Liver (tissue), 9 donors: Measurements from ENCODE around the gene CORO2B. TPM values are rescaled to one million over a fixed set of nuclear protein-coding genes. Genes with fewer than 3 reads are reported as not detected.

Experiments
- DNase-seq: peaks from one replicate; pipeline ENCODE4 v3.0.0-alpha.2; 2017; ENCODE audit warnings: low spot score
- H3K27ac ChIP-seq, 2 donors: one replicate each; pipeline ENCODE4 v1.7.0; 2013; ENCODE audit warnings: inconsistent platforms in 2 of 2, low read length in 2 of 2, control low read depth in 1 of 2, low read depth in 1 of 2, mild to moderate bottlenecking in 1 of 2
- H3K27me3 ChIP-seq, 4 donors: one replicate each; pipeline versions ENCODE4 v1.6.1 to v1.7.0; 2013; ENCODE audit warnings: low read length in 3 of 4, inconsistent platforms in 1 of 4, mild to moderate bottlenecking in 1 of 4, moderate library complexity in 1 of 4; ENCODE audit not compliant: control insufficient read depth in 4 of 4, insufficient read depth in 4 of 4
- H3K36me3 ChIP-seq, 4 donors: one replicate each; pipeline versions ENCODE4 v1.6.1 to v1.7.0; 2013; ENCODE audit warnings: low read length in 3 of 4, mild to moderate bottlenecking in 3 of 4, low read depth in 1 of 4, moderate library complexity in 1 of 4; ENCODE audit not compliant: control insufficient read depth in 4 of 4, insufficient read depth in 3 of 4
- H3K4me1 ChIP-seq, 4 donors: one replicate each; pipeline versions ENCODE4 v1.6.1 to v1.7.0; 2013; ENCODE audit warnings: low read length in 3 of 4, mild to moderate bottlenecking in 3 of 4, moderate library complexity in 1 of 4; ENCODE audit not compliant: control insufficient read depth in 4 of 4, insufficient read depth in 4 of 4
- H3K4me3 ChIP-seq, 3 donors: one replicate each; pipeline versions ENCODE4 v1.6.1 to v1.7.0; 2013; ENCODE audit warnings: low read length in 3 of 3, control low read depth in 1 of 3, low read depth in 1 of 3, mild to moderate bottlenecking in 1 of 3
- H3K9ac ChIP-seq, 2 donors: one replicate each; pipeline ENCODE4 v1.7.0; 2013; ENCODE audit warnings: low read length in 2 of 2, mild to moderate bottlenecking in 2 of 2, moderate library complexity in 2 of 2, control low read depth in 1 of 2, low read depth in 1 of 2
- H3K9me3 ChIP-seq, 4 donors: one replicate each; pipeline versions ENCODE4 v1.6.1 to v1.7.0; 2013; ENCODE audit warnings: low read length in 3 of 4; ENCODE audit not compliant: control insufficient read depth in 4 of 4
- CTCF ChIP-seq: fragments of 150-350 bp; IDR thresholded peaks from 2 replicates; pipeline ENCODE4 v1.5.1; 2017; ENCODE audit warnings: improper control_type of control experiment, low read depth, low read length; ENCODE audit not compliant: missing input control
- EGR1 ChIP-seq, 2 donors: IDR thresholded peaks; 2 replicates each; pipeline ENCODE4 v1.6.1; 2016 to 2018; ENCODE audit warnings: antibody characterized with exemption in 2 of 2, low read depth in 2 of 2
- FOXA1 ChIP-seq: IDR thresholded peaks from 2 replicates; pipeline ENCODE4 v1.6.1; 2016; ENCODE audit warnings: antibody characterized with exemption
- GABPA ChIP-seq, 2 donors: IDR thresholded peaks in 1 of 2; conservative IDR thresholded peaks in 1 of 2; 2 replicates each; pipeline ENCODE4 v1.6.1; 2016; ENCODE audit warnings: antibody characterized with exemption in 2 of 2, mild to moderate bottlenecking in 1 of 2, moderate library complexity in 1 of 2
- HNF4A ChIP-seq, 2 donors: conservative IDR thresholded peaks; 2 replicates each; pipeline ENCODE4 v1.6.1; 2016; ENCODE audit warnings: antibody characterized with exemption in 2 of 2, mild to moderate bottlenecking in 2 of 2
- HNF4G ChIP-seq: IDR thresholded peaks from 2 replicates; pipeline ENCODE4 v1.6.1; 2016; ENCODE audit warnings: antibody characterized with exemption
- JUND ChIP-seq, 2 donors: IDR thresholded peaks; 2 replicates each; pipeline ENCODE4 v1.6.1; 2016; ENCODE audit warnings: antibody characterized with exemption in 2 of 2
- RAD21 ChIP-seq, 2 donors: IDR thresholded peaks; 2 replicates each; pipeline ENCODE4 v1.6.1; 2016; ENCODE audit warnings: antibody characterized with exemption in 2 of 2, mild to moderate bottlenecking in 2 of 2
- REST ChIP-seq: IDR thresholded peaks from 2 replicates; pipeline ENCODE4 v1.6.1; 2016; ENCODE audit warnings: antibody characterized with exemption, mild to moderate bottlenecking
- RXRA ChIP-seq, 2 donors: IDR thresholded peaks; 2 replicates each; pipeline ENCODE4 v1.6.1; 2017 to 2018; ENCODE audit warnings: antibody characterized with exemption in 2 of 2, mild to moderate bottlenecking in 1 of 2
- SP1 ChIP-seq: IDR thresholded peaks from 2 replicates; pipeline ENCODE4 v1.6.1; 2018; ENCODE audit warnings: antibody characterized with exemption, mild to moderate bottlenecking
- TAF1 ChIP-seq: conservative IDR thresholded peaks from 2 replicates; pipeline ENCODE4 v1.6.1; 2016; ENCODE audit warnings: antibody characterized with exemption, mild to moderate bottlenecking
- YY1 ChIP-seq: IDR thresholded peaks from 2 replicates; pipeline ENCODE4 v1.6.1; 2016; ENCODE audit warnings: antibody characterized with exemption, mild to moderate bottlenecking
- WGBS: extraction: QIAGEN DNeasy Blood & Tissue Kit; methylation state at CpG from one replicate; pipeline ENCODE4 v1.1.7; 2013; 5-methylcytosine and 5-hydroxymethylcytosine counted together
- polyA plus RNA-seq, 2 donors: library from polyadenylated mRNA; stranded (reverse) in 1 of 2; unstranded in 1 of 2; fragments of 200-250 nt in 1 of 2; fragments of >200 nt in 1 of 2; fragmentation: Nextera tagmentation in 1 of 2; extraction: Ambion mirVana in 1 of 2; gene quantifications; one replicate each; pipeline versions ENCODE4 v1.2.1 to v1.2.3, GENCODE V29; 2013 to 2015
- total RNA-seq, 2 donors: library from RNA; depleted of rRNA; stranded (reverse); fragments of >200 nt; gene quantifications; one replicate each; pipeline ENCODE4 v1.2.3, GENCODE V29; 2014
- TF ChIP-seq, protein P1 (sequence below): IDR thresholded peaks from 2 replicates; pipeline ENCODE4 v1.6.1; 2016; ENCODE audit warnings: antibody characterized with exemption
- TF ChIP-seq, protein P2 (sequence below): IDR thresholded peaks from 2 replicates; pipeline ENCODE4 v1.6.1; 2016; ENCODE audit warnings: antibody characterized with exemption
- TF ChIP-seq, protein P3 (sequence below): IDR thresholded peaks from 2 replicates; pipeline ENCODE4 v1.6.1; 2016; ENCODE audit warnings: antibody characterized with exemption
- donor health status: healthy.
- donor health status: healthy.
- donor health status: healthy.
- donor health status: healthy.
- donor health status: healthy.

Gene CORO2B
- total and polyA plus RNA-seq, 4 donors, result 0.15 to 0.65 (median 0.52) TPM

- TF ChIP-seq REST (no peak), CTCF (no peak), EGR1 (IDR thresholded peaks at IDR 0.05; ENCODE audit: low read depth in 2 of 2) (no peak), SP1 (no peak), FOXA1 (no peak), RAD21 (IDR thresholded peaks at IDR 0.05) (no peak), HNF4G (no peak), YY1 (no peak), RXRA (IDR thresholded peaks at IDR 0.05) (no peak), JUND (IDR thresholded peaks at IDR 0.05) (no peak), HNF4A (conservative IDR thresholded peaks at IDR 0.05) (no peak), GABPA (IDR thresholded peaks at IDR 0.05 in 1 of 2, conservative IDR thresholded peaks at IDR 0.05 in 1 of 2) (no peak), TAF1 (no peak)
- TF ChIP-seq, protein P1, sequence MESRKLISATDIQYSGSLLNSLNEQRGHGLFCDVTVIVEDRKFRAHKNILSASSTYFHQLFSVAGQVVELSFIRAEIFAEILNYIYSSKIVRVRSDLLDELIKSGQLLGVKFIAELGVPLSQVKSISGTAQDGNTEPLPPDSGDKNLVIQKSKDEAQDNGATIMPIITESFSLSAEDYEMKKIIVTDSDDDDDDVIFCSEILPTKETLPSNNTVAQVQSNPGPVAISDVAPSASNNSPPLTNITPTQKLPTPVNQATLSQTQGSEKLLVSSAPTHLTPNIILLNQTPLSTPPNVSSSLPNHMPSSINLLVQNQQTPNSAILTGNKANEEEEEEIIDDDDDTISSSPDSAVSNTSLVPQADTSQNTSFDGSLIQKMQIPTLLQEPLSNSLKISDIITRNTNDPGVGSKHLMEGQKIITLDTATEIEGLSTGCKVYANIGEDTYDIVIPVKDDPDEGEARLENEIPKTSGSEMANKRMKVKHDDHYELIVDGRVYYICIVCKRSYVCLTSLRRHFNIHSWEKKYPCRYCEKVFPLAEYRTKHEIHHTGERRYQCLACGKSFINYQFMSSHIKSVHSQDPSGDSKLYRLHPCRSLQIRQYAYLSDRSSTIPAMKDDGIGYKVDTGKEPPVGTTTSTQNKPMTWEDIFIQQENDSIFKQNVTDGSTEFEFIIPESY, result no peak
- TF ChIP-seq, protein P2, sequence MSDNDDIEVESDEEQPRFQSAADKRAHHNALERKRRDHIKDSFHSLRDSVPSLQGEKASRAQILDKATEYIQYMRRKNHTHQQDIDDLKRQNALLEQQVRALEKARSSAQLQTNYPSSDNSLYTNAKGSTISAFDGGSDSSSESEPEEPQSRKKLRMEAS, result no peak
- TF ChIP-seq, protein P3, sequence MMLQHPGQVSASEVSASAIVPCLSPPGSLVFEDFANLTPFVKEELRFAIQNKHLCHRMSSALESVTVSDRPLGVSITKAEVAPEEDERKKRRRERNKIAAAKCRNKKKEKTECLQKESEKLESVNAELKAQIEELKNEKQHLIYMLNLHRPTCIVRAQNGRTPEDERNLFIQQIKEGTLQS, result no peak
- no peaks in the 10 kb centered on the region for H3K36me3 ChIP-seq
These were observed 13.6 kb upstream of the CORO2B start for GRCh38 chr15:68565234-68565633.

DNA sequence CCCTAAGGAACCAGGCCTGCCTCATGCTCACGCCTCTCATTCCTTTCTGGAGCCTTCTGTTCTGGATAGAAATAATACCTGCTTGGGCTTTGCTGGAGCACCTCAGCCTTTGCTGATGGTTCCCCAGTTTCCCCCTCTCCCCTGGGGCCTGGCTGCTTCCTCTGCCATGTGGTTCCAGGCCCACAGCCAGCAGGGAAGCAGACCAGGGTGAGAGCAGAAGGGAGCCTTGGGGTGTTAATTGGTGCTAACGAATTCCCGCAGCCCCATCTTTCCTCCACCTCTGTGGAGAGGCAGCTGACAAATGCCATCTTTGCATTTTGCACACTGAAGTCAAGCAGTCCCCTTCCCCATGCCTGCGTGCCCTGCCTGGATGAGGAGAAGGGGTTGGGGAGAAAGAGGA lies 13.1 kb upstream of the CORO2B start:
- Histone ChIP-seq H3K36me3 (no peaks in the 10 kb centered on the region), H3K9me3 (no peaks in the 10 kb centered on the region), H3K27ac (no peak overlapping the region), H3K4me1 (no peaks in the 10 kb centered on the region), H3K9ac (no peak overlapping the region), H3K27me3 (peaks cover 0 to 4% (median 0%) of the 10 kb centered on the region in 4 donors), H3K4me3 (no peak overlapping the region)
- 86% methylated on average over 4 of the region's 4 CpGs for WGBS
- no peak for DNase-seq
- no peak for TF ChIP-seq SP1

More at GRCh38 chr15:68565234-68565633, 13.6 kb upstream of the CORO2B start:
- no peak overlapping the region for H3K9ac ChIP-seq
- no peaks in the 10 kb centered on the region for H3K4me1 ChIP-seq
- H3K4me3 ChIP-seq, result no peak overlapping the region
- no peaks in the 10 kb centered on the region for H3K9me3 ChIP-seq
- no peak for DNase-seq
- no peak overlapping the region for H3K27ac ChIP-seq
- peaks cover 0 to 4% (median 0%) of the 10 kb centered on the region in 4 donors for H3K27me3 ChIP-seq
